ENCODE results near the gene RILPL1. TPM values are rescaled to one million over a fixed set of nuclear protein-coding genes. Genes with fewer than 3 reads are reported as not detected.

The RILPL1 gene
- total and polyA plus RNA-seq, 10 of the 15 experiments (the other 5 are each of a cell fraction or from before 2014, with no cell fraction given): 0.05 to 0.61 (median 0.25) TPM

- FAIRE-seq: no peak
- Histone ChIP-seq H4K20me1 (ENCODE audit: control insufficient read depth, insufficient read depth) (no peaks in the 10 kb centered on the region), H3K79me2 (ENCODE audit: control insufficient read depth, insufficient read depth, low read length) (peaks cover 77% of the 10 kb centered on the region), H3K27ac (ENCODE audit: control insufficient read depth, insufficient read depth) (peak overlapping the region; percentile 95), H2AFZ (ENCODE audit: control insufficient read depth, low read depth, low read length) (no peak overlapping the region), H3K9ac (ENCODE audit: control insufficient read depth, insufficient read depth, low read length) (peak overlapping the region; percentile 89), H3K4me3 (peak overlapping the region; percentile 82), H3K27me3 (replicated peaks in 1 of 2; ENCODE audit: control insufficient read depth in 2 of 2, insufficient read depth in 2 of 2, low read length in 1 of 2) (no peaks in the 10 kb centered on the region), H3K4me1 (ENCODE audit: control insufficient read depth, insufficient read depth, low read length) (peaks cover 16% of the 10 kb centered on the region), H3K4me2 (ENCODE audit: control insufficient read depth, insufficient read depth) (peak overlapping the region; percentile 96), H3K36me3 (ENCODE audit: control insufficient read depth in 2 of 2, insufficient read depth in 2 of 2, low read length in 1 of 2) (peaks cover 3 to 20% of the 10 kb centered on the region in 2 experiments), H3K9me3 (replicated peaks; ENCODE audit: control insufficient read depth, insufficient read depth, low read length) (peaks cover 2% of the 10 kb centered on the region; the same call in 2 of the 3 replicates)
- ChIA-PET RAD21 (ENCODE audit: unreplicated experiment) (interaction anchor here (1.0 to 7.1 kb wide), 7 partner anchors 8 to 150 kb away, joined by 3 to 48 read pairs (median 4); partner anchors contain the start of genes KMT5A, SBNO1 and SNRNP35), CTCF (interaction anchor here (1.0 to 1.9 kb wide), 6 partner anchors 9 to 279 kb away, joined by 3 to 8 read pairs (median 3); partner anchors contain the start of genes SBNO1 and SNRNP35), POLR2A (interaction anchor here (0.6 to 3.8 kb wide), 14 partner anchors 9 to 542 kb away, joined by 3 to 17 read pairs (median 4); partner anchors contain the start of genes KMT5A and SNRNP35), SMC1A (ENCODE audit: uncharacterized antibody, unreplicated experiment) (interaction anchor here (1.1 to 4.9 kb wide), 5 partner anchors 10 to 68 kb away, joined by 3 to 48 read pairs (median 9); partner anchors contain the start of genes KMT5A, SBNO1 and SNRNP35)
- intact Hi-C loops (cut with micrococcal nuclease; ENCODE audit: unreplicated experiment) (loop anchor here (2.0 to 10.0 kb wide), 4 partner anchors 25 to 1341 kb away; partner anchors contain the start of genes SNRNP35 and TMED2), in situ Hi-C loops (cut with MboI) (loop anchor here (25.0 kb wide), 1 partner anchor 1479 kb away; the partner anchor contains the start of gene UBC)
- no TSS peak for BruUV-seq (replicated peaks)
- no peak for DNase-seq (ENCODE audit: low read depth, low spot score)
- peak; percentile 4; the same call in 1 of the 3 replicates for ATAC-seq
- TF ChIP-seq PKNOX1 (IDR thresholded peaks at IDR 0.05): peak; percentile 25; the same call in 1 of the 2 replicates
- peak; percentile 17; the same call in 1 of the 2 replicates for TF ChIP-seq MLLT1 (IDR thresholded peaks at IDR 0.05)
- TF ChIP-seq USF1 (IDR thresholded peaks at IDR 0.05; ENCODE audit: borderline replicate concordance, extremely low read length, insufficient read depth, low read depth, low read length): no peak
- TF ChIP-seq ZNF207 (IDR thresholded peaks at IDR 0.05; ENCODE audit: borderline replicate concordance): no peak
- TF ChIP-seq SMAD5 (IDR thresholded peaks at IDR 0.05; ENCODE audit: low read depth): no peak
- TF ChIP-seq YBX1 (IDR thresholded peaks at IDR 0.05): no peak
- whole genome bisulfite sequencing (ENCODE audit: insufficient coverage, insufficient replicate concordance, low lambda C conversion rate, missing lambda C conversion rate): 71% methylated on average over 6 of the region's 6 CpGs
Measured at GRCh38 chr12:123433615-123434014, 99.9 kb downstream of the RILPL1 start.

Data from GM12878 (cell line).